ENCODE results near the gene ECI2. TPM values are rescaled to one million over a fixed set of nuclear protein-coding genes. Genes with fewer than 3 reads are reported as not detected.

ECI2 gene
- total and polyA plus RNA-seq, 2 donors (not counting 3 experiments of a cell fraction or from before 2014, with no cell fraction given), result 33.5 to 91.0 TPM

GRCh38 chr6:4088704-4089103, 46.7 kb downstream of the ECI2 start:
- Histone ChIP-seq H3K79me2 (ENCODE audit: control insufficient read depth, insufficient read depth, low read length) (no peaks in the 10 kb centered on the region), H3K4me2 (ENCODE audit: insufficient read depth, low read length) (no peak overlapping the region), H3K4me1 (ENCODE audit: control insufficient read depth, extremely low read depth, insufficient read depth, low read length) (no peaks in the 10 kb centered on the region), H3K4me3 (replicated peaks in 1 of 3; ENCODE audit: insufficient read depth in 1 of 3, low read depth in 1 of 3, low read length in 3 of 3) (no peak overlapping the region), H3K9ac (replicated peaks; ENCODE audit: extremely low read depth, insufficient read depth, low read length) (no peak overlapping the region), H3K36me3 (ENCODE audit: control insufficient read depth in 2 of 2, extremely low read depth in 1 of 2, insufficient read depth in 2 of 2, low read length in 2 of 2) (no peaks in the 10 kb centered on the region), H2AFZ (ENCODE audit: low read depth, low read length) (no peak overlapping the region), H3K27ac (ENCODE audit: insufficient read depth, low read depth, low read length) (no peak overlapping the region), H3K9me3 (replicated peaks; ENCODE audit: control insufficient read depth, insufficient read depth, low read length) (no peaks in the 10 kb centered on the region), H3K27me3 (ENCODE audit: control insufficient read depth in 2 of 2, insufficient read depth in 2 of 2, low read length in 2 of 2) (no peaks in the 10 kb centered on the region), H3K9me1 (replicated peaks; ENCODE audit: control insufficient read depth, extremely low read depth, insufficient read depth, low read length) (no peaks in the 10 kb centered on the region), H4K20me1 (replicated peaks; ENCODE audit: control insufficient read depth, extremely low read depth, insufficient read depth, low read length) (no peaks in the 10 kb centered on the region)
- POLR2A ChIA-PET, result no interaction called here
- dilution Hi-C loops (cut with MboI; ENCODE audit: extremely low pct_ligation_motif_present, low sequenced_read_pairs), result no loop called here
- BruUV-seq (replicated peaks), result no TSS peak
- DNase-seq (ENCODE audit: low read depth, low spot score), result no peak
- intact Hi-C loops (cut with micrococcal nuclease), result no loop called here
- CTCF ChIA-PET, result no interaction called here
- TF ChIP-seq POLR2A (IDR thresholded peaks at IDR 0.05; ENCODE audit: low read depth, low read length), result no peak
- no peak for TF ChIP-seq FOS (IDR thresholded peaks at IDR 0.05; ENCODE audit: borderline replicate concordance, insufficient read depth, low read length)
- no peak for TF ChIP-seq GATA2 (IDR thresholded peaks at IDR 0.05; ENCODE audit: insufficient read depth, insufficient read length, low read depth, low read length)
- TF ChIP-seq EZH2 (IDR thresholded peaks at IDR 0.05; ENCODE audit: borderline replicate concordance, low read depth, low read length, severe bottlenecking), result no peak
- TF ChIP-seq MYC (IDR thresholded peaks at IDR 0.05; ENCODE audit: low read depth, low read length), result no peak
- no peak for TF ChIP-seq CTCF (IDR thresholded peaks at IDR 0.05; ENCODE audit: extremely low read depth in 1 of 2, insufficient read depth in 1 of 2, low read depth in 1 of 2, low read length in 2 of 2)
- no peak for TF ChIP-seq MAX (IDR thresholded peaks at IDR 0.05; ENCODE audit: insufficient read depth, insufficient read length)
- TF ChIP-seq JUN (IDR thresholded peaks at IDR 0.05; ENCODE audit: borderline replicate concordance, insufficient read depth, insufficient read length, low read depth), result no peak
- TF ChIP-seq POLR2AphosphoS5 (IDR thresholded peaks at IDR 0.05; ENCODE audit: insufficient read depth, low read depth, low read length), result no peak
- FAIRE-seq, result no peak
